SKM-1 treated with dmso at 0.1 percent for 144 hours (cell line): ENCODE results near the gene TAL1.

ENCODE experiments used
- DNase-seq: peaks from one replicate; lab custom pipeline; 2025; ENCODE audit not compliant: unreplicated experiment; lab: John Stamatoyannopoulos, UW

TAL1 gene

GRCh38 chr1:47189844-47190508 is 42.0 kb downstream of the TAL1 start, which contains the start of gene PDZK1IP1:
TSS of gene PDZK1IP1 (minus strand) at chr1:47190036. CDS start at chr1:47189932, 104 bp downstream.
- no peak for DNase-seq

GRCh38 chr1:47188791-47189785 is 42.9 kb downstream of the TAL1 start:
- DNase-seq, result no peak

GRCh38 chr1:47187926-47188250 is 44.1 kb downstream of the TAL1 start:
- no peak for DNase-seq

- DNase-seq, result no peak
These were observed 44.6 kb downstream of the TAL1 start for GRCh38 chr1:47187231-47187925.

- DNase-seq, result no peak
These were observed 45.5 kb downstream of the TAL1 start for GRCh38 chr1:47186267-47187185.

- no peak for DNase-seq
These were observed 47.0 kb downstream of the TAL1 start for GRCh38 chr1:47184822-47185677.

- no peak for DNase-seq
These were observed 47.8 kb downstream of the TAL1 start for GRCh38 chr1:47184090-47184821.

GRCh38 chr1:47183308-47184089 is 48.5 kb downstream of the TAL1 start:
- no peak for DNase-seq

GRCh38 chr1:47182676-47183235 is 49.3 kb downstream of the TAL1 start:
- DNase-seq, result no peak

- DNase-seq, result no peak
These were observed 49.9 kb downstream of the TAL1 start for GRCh38 chr1:47181955-47182675.

- no peak for DNase-seq
These were observed 50.7 kb downstream of the TAL1 start for GRCh38 chr1:47181095-47181954.

- DNase-seq, result no peak
These were observed 51.4 kb downstream of the TAL1 start for GRCh38 chr1:47180603-47181094.

- no peak for DNase-seq
These were observed 51.9 kb downstream of the TAL1 start for GRCh38 chr1:47179988-47180563.

- peak; percentile 77 for DNase-seq
These were observed 52.7 kb downstream of the TAL1 start for GRCh38 chr1:47179017-47179987.

- no peak for DNase-seq
These were observed 53.4 kb downstream of the TAL1 start for GRCh38 chr1:47178654-47179016.
